Muscle of back (tissue), 11 donors: Measurements from ENCODE around the gene SEMA4G. TPM values are rescaled to one million over a fixed set of nuclear protein-coding genes. Genes with fewer than 3 reads are reported as not detected.

Source experiments
- DNase-seq, 3 donors: peaks; one replicate each; pipeline versions ENCODE4 v3.0.0 to v3.0.0-alpha.2; 2013
- polyA plus RNA-seq, 10 donors: library from polyadenylated mRNA; unstranded; fragments of 120-200 nt; gene quantifications; one replicate each; pipeline ENCODE4 v1.2.1, GENCODE V29; 2013; ENCODE audit not compliant: insufficient read length in 10 of 10

SEMA4G gene
- polyA plus RNA-seq, 10 donors = 5.6 to 11.4 (median 7.0) TPM

- no peak for DNase-seq
Observed at GRCh38 chr10:100987685-100988049, 18.4 kb downstream of the SEMA4G start.

DNA sequence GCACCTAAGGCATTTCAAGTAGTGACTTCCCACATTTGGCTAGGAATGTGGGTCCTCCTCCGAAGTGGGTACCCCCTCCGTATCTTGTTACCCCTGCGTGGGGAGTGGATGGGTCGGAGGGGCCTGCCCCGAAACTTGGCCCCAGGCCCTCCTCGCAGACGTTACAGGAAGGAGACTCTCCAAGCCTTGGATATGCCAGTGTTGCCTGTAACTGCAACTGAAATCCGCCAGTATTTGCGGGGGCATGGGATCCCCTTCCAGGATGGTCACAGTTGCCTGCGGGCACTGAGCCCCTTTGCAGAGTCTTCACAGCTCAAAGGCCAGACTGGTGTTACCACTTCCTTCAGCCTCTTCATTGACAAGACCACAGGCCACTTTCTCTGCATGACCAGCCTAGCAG is 18.9 kb downstream of the SEMA4G start:
- DNase-seq = no peak

DNA sequence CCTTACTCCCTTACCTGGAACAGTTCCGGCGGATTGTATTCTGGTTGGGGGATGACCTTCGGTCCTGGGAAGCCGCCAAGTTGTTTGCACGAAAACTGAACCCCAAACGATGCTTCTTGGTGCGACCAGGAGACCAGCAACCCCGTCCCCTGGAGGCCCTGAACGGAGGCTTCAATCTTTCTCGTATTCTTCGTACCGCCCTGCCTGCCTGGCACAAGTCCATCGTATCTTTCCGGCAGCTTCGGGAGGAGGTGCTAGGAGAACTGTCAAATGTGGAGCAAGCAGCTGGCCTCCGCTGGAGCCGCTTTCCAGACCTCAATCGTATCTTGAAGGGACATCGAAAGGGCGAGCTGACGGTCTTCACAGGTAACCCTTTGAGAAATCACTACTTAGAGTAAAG is 19.8 kb downstream of the SEMA4G start:
- no peak for DNase-seq

GRCh38 chr10:100993986-100994708 is 24.8 kb downstream of the SEMA4G start:
- peak; percentile 49 to 72 (median 50) for DNase-seq

GRCh38 chr10:100995181-100995580 is 25.9 kb downstream of the SEMA4G start:
- no peak for DNase-seq

- peak in 1 of 3 donors; percentile 34 for DNase-seq
Observed at GRCh38 chr10:100996678-100997359, 27.5 kb downstream of the SEMA4G start.

DNA sequence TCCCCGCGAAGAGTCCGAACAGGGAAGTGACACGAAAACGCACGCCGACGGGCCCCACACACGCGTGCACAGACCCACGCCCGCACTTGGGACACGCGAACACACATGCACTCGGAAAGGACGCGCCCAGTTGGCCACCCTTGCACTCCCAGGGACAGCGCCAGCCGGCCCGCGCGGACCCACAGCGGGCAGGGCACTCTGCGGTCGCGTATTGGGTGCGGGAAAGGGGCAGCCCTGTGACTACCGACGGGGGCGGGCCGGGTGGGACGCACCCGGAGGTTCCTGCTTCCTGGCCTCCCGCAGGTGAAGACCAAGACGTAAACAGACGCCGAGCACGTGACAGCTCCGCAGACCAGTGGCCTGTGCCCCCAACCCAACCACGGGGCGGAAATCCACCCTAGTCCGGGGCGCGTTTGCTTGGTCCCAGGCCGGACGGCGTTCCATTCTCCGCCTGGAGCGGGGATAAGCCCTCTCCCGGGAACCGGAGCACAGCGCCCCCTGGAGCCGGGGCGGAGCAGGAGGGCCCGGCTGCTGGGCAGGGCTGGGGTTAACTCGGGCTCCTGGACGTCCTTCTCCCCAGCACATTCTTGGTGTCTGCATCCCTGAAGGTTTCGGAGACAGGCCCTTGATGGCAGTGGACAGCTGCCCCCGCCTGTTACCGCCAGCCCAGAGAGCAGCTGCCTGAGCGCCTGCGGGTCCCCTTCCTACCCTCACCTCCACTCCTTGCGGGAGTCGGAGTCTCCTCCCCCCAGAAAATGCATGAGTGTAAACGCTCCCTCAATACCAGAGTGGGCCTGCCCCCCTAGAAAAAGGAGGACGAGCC is 28.3 kb downstream of the SEMA4G start:
- DNase-seq = peak in 1 of 3 donors; percentile 76

DNA sequence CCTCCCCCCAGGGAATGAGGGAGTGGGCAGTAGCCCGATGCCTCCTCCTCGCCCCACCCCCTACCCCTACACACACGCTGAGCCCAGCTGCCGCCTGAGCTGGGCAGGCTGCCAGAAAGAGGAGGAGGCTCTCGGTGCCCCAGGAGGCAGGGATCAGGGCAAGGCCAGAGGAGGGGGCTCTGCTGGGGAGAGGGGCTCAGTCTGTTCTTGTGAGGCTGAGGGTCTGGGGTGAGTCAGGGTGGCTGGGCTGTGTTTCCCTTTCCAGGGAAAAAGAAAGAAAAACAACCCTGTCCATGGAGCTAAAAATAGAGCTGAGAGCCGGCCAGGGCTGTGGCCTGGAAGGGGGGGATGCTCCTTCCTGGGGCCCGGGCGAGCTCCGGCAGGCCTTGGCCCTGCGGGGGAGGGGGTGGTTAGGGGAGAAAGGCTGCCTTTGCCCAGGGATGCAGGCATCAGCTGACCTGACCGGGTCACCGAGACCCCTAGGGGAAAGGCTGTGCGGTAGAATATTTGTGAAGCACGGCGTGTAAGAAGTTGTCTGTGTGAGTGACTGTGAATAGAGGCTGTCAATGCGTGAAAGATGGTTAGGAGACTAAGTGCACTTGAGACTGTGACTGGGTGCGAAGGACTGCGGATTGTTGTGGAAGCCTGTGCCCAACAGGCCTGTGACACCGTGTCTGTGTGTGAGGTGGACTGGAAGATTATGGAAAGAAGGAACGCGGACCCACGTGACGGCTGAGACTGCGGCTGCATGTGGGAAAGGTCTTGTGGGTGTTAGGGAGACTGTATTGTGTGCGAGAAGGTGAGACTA is 29.1 kb downstream of the SEMA4G start:
- DNase-seq = peak; percentile 91 to 95 (median 91)

GRCh38 chr10:100998991-100999741 is 29.9 kb downstream of the SEMA4G start:
- peak; percentile 83 to 94 (median 93) for DNase-seq

DNA sequence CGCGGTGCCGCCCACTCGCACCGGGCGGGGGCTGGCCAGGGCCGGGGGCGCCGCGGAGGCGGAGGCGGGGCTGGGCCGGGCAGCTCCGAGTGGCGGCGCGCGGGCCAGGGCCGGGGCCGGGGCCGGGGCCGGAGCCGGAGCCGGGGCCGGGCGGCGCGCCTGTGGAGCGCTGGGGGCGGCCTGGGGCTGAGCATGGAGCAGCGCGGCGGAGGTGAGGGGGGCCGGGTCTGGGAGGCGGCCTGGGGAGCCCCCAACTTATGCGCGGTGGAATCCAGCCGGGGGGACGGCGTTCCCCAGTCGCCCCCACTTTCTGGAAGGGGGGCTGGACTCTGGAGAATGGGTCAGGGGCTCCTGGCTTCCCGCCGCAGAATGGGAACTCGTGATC is 30.4 kb downstream of the SEMA4G start, which contains the start of gene LZTS2:
Gene LZTS2 (plus strand): TSS at position 67 of the 385 bp plus-strand sequence. CDS start 2,731 bp downstream, outside the sequence.
- no peak for DNase-seq

GRCh38 chr10:101000127-101000914 is 31.0 kb downstream of the SEMA4G start:
- peak in 2 of 3 donors; percentile 36 to 84 for DNase-seq

DNA sequence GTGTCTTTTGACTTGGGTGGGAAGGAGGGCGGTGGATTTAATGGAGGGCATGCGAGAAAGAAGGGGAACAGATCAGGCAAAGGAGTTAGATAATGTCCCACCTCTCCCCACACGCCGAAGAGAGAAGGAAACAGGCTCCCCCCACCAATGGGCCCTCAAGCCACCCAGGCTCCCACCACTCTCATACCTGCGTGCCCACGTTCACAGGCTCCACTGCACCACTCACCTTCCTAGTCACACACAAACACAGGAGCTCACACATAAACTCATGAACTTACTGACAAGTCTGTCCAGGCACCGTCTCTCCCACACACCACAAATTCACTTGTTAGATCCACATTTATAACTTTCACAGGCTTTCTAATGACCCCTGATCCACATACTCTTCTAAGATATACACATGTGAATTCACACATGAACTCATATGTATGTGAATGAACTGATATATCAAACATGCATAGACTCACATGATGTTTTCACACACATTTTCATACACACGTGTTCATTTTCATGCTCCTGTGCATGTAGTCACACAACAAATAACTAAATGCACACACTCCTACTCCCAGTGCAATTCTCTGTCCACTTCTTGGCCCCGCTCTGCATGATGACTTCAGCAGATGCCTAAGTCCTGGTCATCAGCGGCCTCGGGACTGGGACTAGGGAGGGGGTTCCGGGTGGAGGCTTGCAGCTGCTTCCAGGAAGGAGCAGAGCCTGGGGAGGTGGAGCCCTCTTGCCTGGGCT is 31.8 kb downstream of the SEMA4G start:
- peak; percentile 89 to 96 (median 93) for DNase-seq

GRCh38 chr10:101001659-101002035 is 32.3 kb downstream of the SEMA4G start:
- no peak for DNase-seq

- no peak for DNase-seq
Observed at GRCh38 chr10:101002456-101002855, 33.2 kb downstream of the SEMA4G start.

DNA sequence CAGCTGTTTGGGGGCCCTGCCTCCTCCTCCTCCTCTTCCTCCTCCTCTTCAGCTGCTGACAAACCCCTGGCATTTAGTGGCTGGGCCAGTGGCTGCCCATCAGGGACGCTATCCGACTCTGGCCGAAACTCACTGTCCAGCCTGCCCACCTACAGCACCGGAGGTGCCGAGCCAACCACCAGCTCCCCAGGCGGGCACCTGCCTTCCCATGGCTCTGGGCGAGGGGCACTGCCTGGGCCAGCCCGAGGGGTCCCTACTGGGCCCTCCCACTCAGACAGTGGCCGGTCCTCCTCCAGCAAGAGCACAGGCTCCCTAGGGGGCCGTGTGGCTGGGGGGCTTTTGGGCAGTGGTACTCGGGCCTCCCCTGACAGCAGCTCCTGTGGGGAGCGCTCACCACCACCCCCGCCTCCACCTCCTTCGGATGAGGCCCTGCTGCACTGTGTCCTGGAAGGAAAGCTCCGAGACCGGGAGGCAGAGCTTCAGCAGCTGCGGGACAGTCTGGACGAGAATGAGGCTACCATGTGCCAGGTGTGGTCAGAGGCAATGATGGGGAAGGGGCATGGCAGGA is 34.4 kb downstream of the SEMA4G start:
- DNase-seq = no peak

DNA sequence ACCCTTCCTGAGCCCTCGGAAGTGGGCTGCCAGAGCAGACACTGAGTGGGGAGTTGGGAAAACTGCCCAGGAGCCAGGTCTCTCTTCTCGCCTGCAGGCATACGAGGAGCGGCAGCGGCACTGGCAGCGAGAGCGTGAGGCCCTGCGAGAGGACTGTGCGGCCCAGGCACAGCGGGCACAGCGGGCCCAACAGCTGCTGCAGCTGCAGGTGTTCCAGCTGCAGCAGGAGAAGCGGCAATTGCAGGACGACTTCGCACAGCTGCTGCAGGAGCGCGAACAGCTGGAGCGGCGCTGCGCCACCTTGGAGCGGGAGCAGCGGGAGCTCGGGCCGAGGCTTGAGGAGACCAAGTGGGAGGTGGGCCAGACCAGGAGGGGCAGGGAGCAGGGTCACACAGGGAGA is 36.1 kb downstream of the SEMA4G start:
- DNase-seq = peak in 1 of 3 donors; percentile 57

- DNase-seq = no peak
Observed at GRCh38 chr10:101005869-101006567, 36.7 kb downstream of the SEMA4G start.

- DNase-seq = peak in 2 of 3 donors; percentile 52 to 86
Observed at GRCh38 chr10:101006593-101007098, 37.3 kb downstream of the SEMA4G start.
